SIG-M5 treated with dmso at 0.1 percent for 504 hours (cell line): Measurements from ENCODE around the gene SLC35E4.
"Not testable (repeated sequence)": the region's sequence is repeated elsewhere in the genome, so short reads cannot be mapped to it uniquely, and the experiment has no call there.

Source experiments
- DNase-seq: peaks from one replicate; lab custom pipeline; 2025; ENCODE audit not compliant: unreplicated experiment; lab: John Stamatoyannopoulos, UW

The SLC35E4 gene

DNA sequence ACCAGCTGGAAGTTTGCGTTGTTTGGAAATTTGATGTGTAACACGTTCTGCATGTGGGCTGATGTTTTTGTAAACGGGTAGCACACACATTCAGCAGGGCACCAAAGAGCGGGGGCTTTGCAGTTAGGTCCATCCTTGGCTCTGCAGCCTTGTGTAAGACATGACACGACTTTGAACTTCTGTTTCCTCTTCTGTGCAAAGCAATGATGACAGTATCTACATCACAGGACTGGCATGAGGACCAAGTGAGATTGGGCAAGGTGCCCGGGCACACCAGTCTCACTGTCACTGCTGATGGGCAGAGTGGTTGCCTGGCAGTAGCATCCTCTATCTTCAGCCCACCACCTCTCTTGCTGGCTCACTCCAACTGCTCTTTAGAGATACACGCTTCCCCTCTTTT, 25.3 kb upstream of the SLC35E4 start:
- DNase-seq: peak; percentile 17

DNA sequence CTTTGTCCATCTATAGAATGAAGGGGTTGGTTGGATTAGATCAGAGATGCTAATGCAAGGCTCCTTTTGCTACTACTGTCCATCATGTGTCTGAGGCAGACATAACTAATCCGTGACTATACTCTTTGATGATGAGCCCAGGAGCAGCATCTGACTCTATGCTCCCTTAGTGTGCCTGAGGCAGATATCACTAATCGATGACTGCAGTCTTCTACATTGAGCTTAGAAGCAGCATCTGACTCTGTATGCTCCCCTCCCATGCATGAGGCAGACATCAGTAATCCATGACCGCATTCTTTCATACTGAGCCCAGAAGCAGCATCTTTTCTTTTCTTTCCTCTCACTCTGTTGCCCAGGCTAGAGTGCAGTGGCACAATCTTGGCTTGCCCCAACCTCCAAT, 24.4 kb upstream of the SLC35E4 start:
- no peak for DNase-seq

DNA sequence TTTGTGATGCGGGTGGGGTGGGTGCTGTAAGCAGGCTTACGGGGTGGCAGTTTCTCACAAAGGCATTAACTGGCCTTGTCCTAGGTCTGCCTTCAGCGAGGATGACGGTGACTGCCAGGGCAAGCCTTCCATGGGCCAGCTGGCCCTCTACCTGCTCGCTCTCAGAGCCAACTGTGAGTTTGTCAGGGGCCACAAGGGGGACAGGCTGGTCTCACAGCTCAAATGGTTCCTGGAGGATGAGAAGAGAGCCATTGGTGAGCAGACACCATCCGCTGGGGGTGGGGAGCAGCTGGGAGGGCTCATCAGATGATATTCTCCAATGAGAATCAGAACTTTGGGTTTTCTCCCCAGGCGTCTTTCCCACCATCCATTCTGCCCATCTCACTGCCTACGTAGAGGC, 22.8 kb upstream of the SLC35E4 start:
- no peak for DNase-seq

DNA sequence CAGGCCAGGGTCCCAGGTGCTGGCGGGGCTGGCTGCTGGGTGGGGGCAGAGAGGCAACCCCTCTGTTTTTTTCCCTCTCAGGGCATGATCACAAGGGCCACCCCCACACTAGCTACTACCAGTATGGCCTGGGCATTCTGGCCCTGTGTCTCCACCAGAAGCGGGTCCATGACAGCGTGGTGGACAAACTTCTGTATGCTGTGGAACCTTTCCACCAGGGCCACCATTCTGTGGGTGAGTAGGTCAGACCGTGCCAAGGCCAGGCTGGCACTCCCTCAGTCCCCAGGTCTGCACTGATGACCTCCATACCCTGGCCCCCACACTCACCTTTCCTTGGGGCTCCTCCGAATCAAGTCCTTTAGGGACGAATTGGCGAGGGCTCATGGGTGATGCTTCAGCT, 21.3 kb upstream of the SLC35E4 start:
- DNase-seq: no peak

DNA sequence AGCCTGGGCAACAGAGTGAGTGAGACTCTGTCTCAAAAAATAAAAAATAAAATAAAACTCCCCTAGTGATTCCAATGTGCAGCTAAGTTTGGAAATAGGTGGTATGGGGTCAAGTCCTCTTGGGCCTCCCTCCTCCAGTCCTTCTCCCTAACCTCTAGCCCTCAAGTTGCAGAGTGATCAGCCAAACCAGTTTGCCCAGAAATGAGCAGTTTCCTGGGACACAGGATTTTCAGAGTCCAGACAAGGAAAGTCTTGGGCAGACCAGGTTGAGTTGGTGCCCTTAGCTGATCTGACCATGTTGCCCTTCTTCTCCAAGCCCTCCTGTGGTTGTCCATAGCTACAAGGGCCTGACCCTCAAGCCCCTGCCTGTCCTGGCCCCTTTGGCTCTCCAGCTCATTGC, 20.7 kb upstream of the SLC35E4 start:
- no peak for DNase-seq

DNA sequence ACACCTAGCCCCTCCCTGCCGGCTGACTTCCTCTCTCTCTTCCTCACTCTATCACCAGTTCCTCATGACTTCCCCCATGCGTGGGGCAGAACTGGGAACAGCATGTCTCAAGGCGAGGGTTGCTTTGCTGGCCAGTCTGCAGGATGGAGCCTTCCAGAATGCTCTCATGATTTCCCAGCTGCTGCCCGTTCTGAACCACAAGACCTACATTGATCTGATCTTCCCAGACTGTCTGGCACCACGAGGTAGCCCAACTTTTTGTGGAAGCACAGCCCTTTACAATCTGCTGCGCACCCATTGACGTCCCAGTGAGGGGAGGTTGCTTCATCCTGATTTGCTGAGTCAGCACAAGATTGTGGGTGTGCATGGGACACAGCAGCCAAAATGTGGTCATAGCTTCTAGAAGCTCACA, 20.0 kb upstream of the SLC35E4 start:
- no peak for DNase-seq

DNA sequence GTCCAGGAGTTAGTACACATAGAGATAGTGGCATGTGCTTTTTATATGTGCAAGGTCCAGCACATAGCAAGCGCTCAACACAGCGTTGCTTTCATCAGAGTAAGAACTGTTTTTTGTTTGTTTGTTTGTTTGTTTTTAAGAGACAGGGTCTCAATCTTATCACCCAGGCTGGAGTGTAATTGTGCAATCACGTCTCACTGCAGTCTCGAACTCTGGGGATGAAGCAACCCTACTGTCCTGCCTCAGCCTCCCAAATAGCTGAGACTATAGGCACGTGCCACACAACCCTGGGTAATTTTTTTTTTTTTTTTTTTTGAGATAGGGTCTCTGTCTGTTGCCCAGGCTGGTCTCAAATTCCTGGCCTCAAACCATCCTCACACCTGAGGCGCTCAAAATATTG, 17.8 kb upstream of the SLC35E4 start:
- no peak for DNase-seq

DNA sequence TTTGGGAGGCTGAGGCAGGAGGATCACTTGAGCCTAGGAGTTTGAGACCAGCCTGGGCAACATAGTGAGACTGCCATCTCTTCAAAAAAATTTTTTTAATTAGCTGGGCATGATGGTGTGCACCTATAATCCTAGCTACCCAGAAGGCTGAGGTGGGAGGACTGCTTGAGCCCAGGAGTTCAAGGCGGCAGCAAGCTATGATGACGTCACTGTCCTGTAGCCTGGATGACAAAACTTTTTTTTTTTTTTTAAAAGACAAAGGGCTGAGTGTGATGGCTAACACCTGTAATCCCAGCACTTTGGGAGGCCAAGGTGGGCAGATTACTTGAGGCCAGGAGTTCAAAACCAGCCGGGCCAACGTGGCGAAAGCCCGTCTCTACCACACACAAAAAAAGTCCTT, 15.7 kb upstream of the SLC35E4 start:
- DNase-seq: not testable (repeated sequence)

DNA sequence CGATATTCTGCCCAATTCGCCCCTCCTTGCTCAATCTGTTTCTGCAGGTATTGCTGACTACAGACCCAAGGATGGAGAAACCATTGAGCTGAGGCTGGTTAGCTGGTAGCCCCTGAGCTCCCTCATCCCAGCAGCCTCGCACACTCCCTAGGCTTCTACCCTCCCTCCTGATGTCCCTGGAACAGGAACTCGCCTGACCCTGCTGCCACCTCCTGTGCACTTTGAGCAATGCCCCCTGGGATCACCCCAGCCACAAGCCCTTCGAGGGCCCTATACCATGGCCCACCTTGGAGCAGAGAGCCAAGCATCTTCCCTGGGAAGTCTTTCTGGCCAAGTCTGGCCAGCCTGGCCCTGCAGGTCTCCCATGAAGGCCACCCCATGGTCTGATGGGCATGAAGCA, 9.2 kb upstream of the SLC35E4 start:
- no peak for DNase-seq

DNA sequence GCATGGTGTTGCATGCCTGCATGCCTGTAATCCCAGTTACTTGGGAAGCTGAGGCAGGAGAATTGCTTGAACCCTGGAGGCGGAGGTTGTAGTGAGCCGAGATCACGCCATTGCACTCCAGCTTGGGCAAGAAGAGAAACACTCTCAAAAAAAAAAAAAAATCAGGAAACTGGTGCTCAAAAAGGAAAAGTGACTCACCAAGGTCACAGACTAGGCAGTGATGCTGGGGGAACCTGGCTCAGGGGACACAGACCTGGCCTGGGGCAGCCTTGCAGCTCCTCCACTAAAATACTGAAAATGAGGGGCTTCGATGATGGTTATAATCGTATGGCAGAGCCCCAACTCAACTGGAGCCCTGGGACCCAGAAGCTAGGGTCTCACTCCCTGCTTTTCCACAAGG, 8.1 kb upstream of the SLC35E4 start:
- DNase-seq: no peak

DNA sequence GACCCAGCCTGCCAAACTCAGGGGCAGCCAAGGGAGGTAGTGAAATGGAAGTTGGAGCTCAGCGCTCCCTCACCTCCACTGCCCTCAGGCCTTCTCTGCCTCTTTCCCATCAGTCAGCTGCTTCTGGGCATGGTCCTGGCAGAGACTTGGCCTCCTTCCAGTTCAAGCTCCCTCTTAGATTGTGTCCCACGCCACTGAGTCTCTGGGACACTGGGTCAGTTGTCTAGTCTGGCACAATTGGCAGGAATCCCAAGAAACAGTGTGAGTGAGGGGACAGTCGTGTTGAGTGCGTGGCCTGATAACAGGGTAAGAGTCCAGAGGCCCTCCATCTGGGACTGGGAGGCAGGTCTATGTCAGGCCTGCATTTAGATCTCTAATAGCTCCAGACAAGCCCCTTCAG, 7.1 kb upstream of the SLC35E4 start:
- no peak for DNase-seq

DNA sequence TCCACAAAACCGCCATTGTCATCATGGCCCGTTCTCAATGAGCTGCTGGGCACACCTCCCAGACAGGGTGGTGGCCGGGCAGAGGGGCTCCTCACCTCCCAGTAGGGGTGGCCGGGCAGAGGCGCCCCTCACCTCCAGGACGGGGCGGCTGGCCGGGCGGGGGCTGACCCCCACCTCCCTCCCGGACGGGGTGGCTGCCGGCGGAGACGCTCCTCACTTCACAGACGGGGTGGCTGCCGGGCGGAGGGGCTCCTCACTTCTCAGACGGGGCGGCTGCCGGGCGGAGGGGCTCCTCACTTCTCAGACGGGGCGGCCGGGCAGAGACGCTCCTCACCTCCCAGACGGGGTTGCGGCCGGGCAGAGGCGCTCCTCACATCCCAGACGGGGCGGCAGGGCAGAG, 4.1 kb upstream of the SLC35E4 start:
- DNase-seq: not testable (repeated sequence)

DNA sequence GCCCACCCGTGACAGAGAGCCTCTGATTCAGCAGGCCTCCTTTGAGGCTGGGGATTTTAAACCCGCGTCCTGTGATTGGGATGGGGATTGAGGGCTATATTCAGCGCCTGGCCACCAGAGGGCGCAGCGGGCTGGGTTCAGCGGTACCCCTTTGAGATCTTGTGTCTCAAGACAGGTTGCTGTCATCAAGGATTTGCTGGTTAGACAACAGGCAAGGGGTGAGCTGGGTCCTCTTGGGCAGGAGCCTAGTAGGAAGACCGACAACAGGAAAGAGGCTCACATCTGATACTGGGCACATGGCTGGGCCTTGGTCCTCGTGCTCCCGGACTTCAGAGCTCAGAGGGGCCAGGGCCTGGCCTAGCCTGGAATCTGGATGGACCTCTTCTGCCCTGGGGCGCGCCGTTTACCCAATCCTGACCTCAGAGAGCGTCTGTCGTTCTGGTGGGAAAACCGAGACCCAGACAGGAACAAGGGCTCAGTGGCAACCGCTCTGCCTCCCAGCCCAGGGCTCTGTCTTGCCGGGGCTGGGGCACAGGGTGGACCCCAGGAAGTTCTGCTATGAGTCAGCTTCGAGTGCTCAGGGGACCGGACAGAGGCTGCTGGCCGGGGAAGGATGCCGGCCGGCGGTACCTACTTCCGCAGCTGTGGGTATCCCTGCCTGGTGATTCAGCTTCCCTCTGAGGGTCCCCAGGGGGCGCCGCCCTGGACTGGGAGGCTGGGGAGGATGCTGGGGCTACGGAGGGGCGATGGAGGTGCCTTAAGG, 929 bp upstream of the SLC35E4 start:
- peak; percentile 87 for DNase-seq

DNA sequence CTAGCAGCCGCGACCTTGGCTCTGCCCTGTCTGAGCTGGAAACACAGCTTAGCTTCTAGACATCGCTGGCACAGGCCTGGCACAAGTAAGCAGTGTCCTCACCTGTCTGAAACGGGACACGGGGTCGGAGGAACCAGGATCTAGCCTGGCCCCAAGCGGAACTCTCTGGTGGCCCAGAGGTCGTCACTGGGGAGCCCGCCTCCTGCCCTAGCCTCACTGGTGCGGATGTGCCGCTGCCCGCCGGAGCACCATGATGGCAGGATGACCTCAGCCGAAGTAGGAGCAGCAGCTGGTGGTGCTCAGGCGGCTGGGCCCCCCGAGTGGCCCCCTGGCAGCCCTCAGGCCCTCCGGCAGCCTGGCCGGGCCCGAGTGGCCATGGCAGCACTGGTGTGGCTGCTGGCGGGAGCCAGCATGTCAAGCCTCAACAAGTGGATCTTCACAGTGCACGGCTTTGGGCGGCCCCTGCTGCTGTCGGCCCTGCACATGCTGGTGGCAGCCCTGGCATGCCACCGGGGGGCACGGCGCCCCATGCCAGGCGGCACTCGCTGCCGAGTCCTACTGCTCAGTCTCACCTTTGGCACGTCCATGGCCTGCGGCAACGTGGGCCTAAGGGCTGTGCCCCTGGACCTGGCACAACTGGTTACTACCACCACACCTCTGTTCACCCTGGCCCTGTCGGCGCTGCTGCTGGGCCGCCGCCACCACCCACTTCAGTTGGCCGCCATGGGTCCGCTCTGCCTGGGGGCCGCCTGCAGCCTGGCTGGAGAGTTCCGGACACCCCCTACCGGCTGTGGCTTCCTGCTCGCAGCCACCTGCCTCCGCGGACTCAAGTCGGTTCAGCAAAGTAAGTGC, 871 bp downstream of the SLC35E4 start:
- DNase-seq: no peak

DNA sequence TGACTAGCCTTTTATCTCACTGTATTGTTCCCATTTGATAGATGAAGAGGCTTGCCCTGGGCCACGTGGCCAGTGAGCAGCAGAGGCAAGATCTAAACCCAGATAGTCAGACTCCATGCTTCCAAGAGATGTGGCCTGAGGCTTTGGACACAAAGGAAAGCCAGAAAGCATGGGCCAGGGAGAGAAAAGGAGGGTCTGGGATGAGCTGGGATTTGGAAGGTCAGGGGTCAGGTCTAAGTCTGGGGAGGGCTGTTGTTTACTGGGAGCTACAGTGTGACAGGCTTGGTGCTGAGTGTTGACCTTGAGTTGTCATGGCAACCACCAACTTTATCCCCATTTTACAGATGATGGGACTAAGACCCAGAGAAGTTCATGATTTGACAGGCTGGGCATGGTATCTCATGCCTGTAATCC, 2.1 kb downstream of the SLC35E4 start:
- DNase-seq: no peak

DNA sequence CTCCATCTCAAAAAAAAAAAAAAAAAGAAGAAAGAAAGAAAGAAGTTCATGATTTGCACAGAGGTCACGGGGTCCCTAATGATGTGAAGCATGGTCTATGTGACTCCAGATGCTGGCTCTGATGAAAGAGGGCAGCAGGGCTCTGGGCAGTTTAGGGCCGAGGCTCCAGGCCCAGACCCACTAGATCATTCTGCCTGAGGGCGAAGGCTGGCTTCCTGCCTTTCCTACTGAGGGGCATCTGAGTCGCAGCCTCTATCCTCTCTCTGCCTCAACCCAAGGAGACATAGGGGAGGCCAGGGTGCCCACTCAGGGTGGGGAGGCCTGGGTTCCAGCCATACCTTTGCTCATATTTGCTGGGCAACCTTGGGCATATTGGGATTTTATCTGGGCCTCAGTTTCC, 4.8 kb downstream of the SLC35E4 start:
- no peak for DNase-seq

DNA sequence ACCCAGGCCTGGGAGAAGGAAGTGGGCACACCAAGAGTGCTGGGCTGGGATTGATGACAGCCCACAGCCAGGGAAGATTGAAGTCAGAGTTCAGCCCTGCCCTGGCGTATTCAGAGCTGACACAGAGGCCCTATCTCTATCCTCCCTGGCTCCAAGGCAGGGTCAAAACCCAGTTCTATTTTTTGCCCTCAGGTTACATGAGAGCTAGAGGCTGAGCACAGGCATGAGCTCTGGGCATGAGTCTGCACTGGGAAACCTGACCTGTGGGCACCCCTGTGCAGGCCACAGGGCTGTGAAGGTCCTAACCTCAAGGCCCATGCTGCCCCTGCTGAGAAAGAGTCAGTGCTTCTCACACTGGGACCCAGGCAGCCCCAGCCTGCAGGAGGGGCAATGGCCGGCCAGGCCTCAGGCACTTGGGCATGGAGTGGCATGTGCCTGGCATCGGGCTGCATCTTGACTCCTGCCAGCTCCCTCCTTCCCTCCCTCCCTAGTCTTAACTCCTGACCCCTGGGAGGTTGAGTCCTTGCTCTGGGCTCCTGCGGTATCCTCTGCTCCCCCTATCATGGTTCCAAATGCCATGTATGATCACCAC, 5.4 kb downstream of the SLC35E4 start:
- no peak for DNase-seq

DNA sequence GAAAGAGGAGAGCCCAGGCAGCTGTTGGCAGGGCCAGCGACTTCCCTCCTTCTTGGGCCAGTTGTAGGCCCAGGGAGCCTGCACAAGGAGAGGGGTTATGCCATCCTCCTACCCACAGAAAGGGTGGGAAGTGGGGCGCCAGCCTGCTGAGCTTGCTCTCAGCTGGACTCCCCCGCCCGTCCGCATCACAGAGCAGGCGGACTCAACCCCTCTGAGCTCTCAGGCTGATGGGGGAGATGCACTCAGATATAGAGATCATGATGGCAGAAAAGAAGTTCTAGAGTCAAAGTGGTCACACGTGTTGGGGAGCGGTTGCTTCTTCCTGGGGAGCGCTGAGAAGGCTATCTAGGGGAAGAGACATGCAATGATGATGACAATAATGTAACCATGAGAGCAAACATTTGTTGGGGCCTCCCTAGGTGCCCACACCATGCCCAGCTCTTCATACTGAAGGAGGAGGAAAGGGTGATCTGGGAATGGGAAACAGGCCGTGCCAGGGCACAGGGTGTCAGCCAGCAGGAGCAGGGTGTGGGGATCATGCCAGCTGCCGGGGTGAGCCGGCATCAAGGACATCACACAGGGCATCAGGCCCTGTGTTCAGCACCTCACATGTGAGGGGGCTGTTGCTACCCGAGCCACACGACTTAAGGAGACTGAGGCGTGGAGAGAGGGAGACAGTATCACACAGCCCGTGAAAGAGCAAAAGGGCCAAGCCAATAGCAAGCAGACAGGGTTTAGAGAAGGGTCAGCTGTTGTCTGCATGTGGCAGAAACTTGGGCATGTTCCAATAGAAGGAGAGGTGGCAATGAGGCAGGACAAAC, 7.7 kb downstream of the SLC35E4 start:
- no peak for DNase-seq

DNA sequence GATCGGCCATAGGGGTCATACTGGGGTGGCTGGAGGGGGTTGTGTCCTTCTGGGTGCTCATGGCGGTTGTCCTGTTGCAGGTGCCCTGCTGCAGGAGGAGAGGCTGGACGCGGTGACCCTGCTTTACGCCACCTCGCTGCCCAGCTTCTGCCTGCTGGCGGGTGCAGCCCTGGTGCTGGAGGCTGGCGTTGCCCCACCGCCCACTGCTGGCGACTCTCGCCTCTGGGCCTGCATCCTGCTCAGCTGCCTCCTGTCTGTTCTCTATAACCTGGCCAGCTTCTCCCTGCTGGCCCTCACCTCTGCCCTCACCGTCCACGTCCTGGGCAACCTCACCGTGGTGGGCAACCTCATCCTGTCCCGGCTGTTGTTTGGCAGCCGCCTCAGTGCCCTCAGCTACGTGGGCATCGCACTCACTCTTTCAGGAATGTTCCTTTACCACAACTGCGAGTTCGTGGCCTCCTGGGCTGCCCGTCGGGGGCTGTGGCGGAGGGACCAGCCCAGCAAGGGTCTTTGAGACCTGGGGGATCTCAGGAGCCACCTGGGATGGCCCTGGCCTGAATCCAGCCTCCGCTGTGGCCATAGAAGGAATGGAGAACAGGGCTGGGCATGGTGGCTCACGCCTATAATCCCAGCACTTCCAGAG, 11.1 kb downstream of the SLC35E4 start:
- no peak for DNase-seq

DNA sequence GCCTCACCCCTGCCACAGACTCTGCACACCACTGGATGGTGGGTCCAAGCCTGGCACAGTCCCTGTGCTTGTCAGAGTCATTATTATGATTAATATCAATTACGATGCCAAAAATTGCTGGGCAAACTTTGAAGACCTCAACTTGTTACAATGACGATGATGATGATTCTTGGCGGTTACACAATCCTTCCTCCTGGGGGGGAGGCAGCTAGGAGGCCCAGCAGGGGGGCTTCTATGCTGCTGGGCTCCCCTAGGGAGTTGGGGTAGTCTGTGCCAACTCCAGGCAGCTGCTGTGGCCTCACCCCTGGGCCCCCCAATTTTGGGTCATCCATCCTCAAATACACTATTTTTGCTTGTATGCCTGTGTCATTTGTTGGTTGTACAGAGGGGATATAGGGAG, 12.0 kb downstream of the SLC35E4 start:
- DNase-seq: no peak

DNA sequence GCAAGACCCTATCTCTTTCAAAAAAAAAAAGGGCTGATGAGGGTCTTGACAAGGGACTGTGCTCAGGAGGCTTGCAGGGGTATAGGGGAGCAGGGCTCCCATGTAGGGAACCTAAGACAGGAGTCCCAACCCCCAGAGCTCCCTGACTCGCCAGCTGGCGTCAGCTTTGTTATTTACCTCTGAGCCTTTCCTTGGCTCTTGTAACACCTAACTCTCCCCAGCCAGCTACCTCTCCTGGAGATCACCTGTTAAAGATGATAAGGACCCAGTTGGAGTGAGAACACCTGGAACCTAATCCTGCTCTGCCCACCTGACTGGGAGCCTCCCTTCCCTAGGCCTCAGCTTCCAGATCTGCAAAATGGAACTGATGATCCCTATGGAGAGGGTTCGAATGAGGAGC, 13.2 kb downstream of the SLC35E4 start:
- DNase-seq: no peak
